ENCODE data around the gene TNXB. TPM values are rescaled to one million over a fixed set of nuclear protein-coding genes. Genes with fewer than 3 reads are reported as not detected.

The TNXB gene
- total and polyA plus RNA-seq, 2 donors (not counting 3 experiments of a cell fraction or from before 2014, with no cell fraction given) = 0.47 to 2.7 TPM

GRCh38 chr6:32116674-32117073 lies 7.5 kb upstream of the TNXB start:
- Histone ChIP-seq H3K4me1 (ENCODE audit: control insufficient read depth, extremely low read depth, insufficient read depth, low read length) (no peaks in the 10 kb centered on the region), H3K79me2 (ENCODE audit: control insufficient read depth, insufficient read depth, low read length) (no peaks in the 10 kb centered on the region), H3K36me3 (ENCODE audit: control insufficient read depth in 2 of 2, extremely low read depth in 1 of 2, insufficient read depth in 2 of 2, low read length in 2 of 2) (peaks cover 14 to 49% of the 10 kb centered on the region in 2 experiments), H3K4me3 (replicated peaks in 1 of 3; ENCODE audit: insufficient read depth in 1 of 3, low read depth in 1 of 3, low read length in 3 of 3) (no peak overlapping the region), H4K20me1 (replicated peaks; ENCODE audit: control insufficient read depth, extremely low read depth, insufficient read depth, low read length) (no peaks in the 10 kb centered on the region), H3K9me1 (replicated peaks; ENCODE audit: control insufficient read depth, extremely low read depth, insufficient read depth, low read length) (no peaks in the 10 kb centered on the region), H3K9ac (replicated peaks; ENCODE audit: extremely low read depth, insufficient read depth, low read length) (no peak overlapping the region), H3K9me3 (replicated peaks; ENCODE audit: control insufficient read depth, insufficient read depth, low read length) (no peaks in the 10 kb centered on the region), H2AFZ (ENCODE audit: low read depth, low read length) (no peak overlapping the region), H3K27me3 (ENCODE audit: control insufficient read depth in 2 of 2, insufficient read depth in 2 of 2, low read length in 2 of 2) (no peaks in the 10 kb centered on the region), H3K4me2 (ENCODE audit: insufficient read depth, low read length) (no peak overlapping the region), H3K27ac (ENCODE audit: insufficient read depth, low read depth, low read length) (no peak overlapping the region)
- no TSS peak for BruUV-seq (replicated peaks)
- dilution Hi-C loops (cut with MboI; ENCODE audit: extremely low pct_ligation_motif_present, low sequenced_read_pairs) = no loop called here
- no peak for FAIRE-seq
- TF ChIP-seq CTCF (IDR thresholded peaks at IDR 0.05; ENCODE audit: extremely low read depth in 1 of 2, insufficient read depth in 1 of 2, low read depth in 1 of 2, low read length in 2 of 2) = peak; percentile 27 to 35
- no peak for TF ChIP-seq FOS (IDR thresholded peaks at IDR 0.05; ENCODE audit: borderline replicate concordance, insufficient read depth, low read length)
- POLR2A ChIA-PET = no interaction called here
- DNase-seq (ENCODE audit: low read depth, low spot score) = no peak
- CTCF ChIA-PET = interaction anchor here (0.9 to 2.8 kb wide), 5 partner anchors 11 to 569 kb away, joined by 3 to 24 read pairs (median 4); partner anchors contain the start of genes ATF6B, EGFL8 and NFKBIL1
- intact Hi-C loops (cut with micrococcal nuclease) = loop anchor here (10.0 kb wide), 1 partner anchor 298 kb away; no protein-coding TSS in a partner anchor

- ChIA-PET CTCF (interaction anchor here (0.8 to 1.0 kb wide), 2 partner anchors 77 to 80 kb away, joined by 3 read pairs; partner anchors contain the start of gene GPSM3), POLR2A (no interaction called here)
- TF ChIP-seq EZH2 (IDR thresholded peaks at IDR 0.05; ENCODE audit: borderline replicate concordance, low read depth, low read length, severe bottlenecking) = no peak
- no peak for TF ChIP-seq MAX (IDR thresholded peaks at IDR 0.05; ENCODE audit: insufficient read depth, insufficient read length)
- TF ChIP-seq POLR2AphosphoS5 (IDR thresholded peaks at IDR 0.05; ENCODE audit: insufficient read depth, low read depth, low read length) = no peak
- TF ChIP-seq JUN (IDR thresholded peaks at IDR 0.05; ENCODE audit: borderline replicate concordance, insufficient read depth, insufficient read length, low read depth) = no peak
- no peak for TF ChIP-seq GATA2 (IDR thresholded peaks at IDR 0.05; ENCODE audit: insufficient read depth, insufficient read length, low read depth, low read length)
- TF ChIP-seq CTCF (IDR thresholded peaks at IDR 0.05; ENCODE audit: extremely low read depth in 1 of 2, insufficient read depth in 1 of 2, low read depth in 1 of 2, low read length in 2 of 2) = no peak
- no peak for TF ChIP-seq POLR2A (IDR thresholded peaks at IDR 0.05; ENCODE audit: low read depth, low read length)
- Histone ChIP-seq H3K4me2 (ENCODE audit: insufficient read depth, low read length) (no peak overlapping the region), H3K9ac (replicated peaks; ENCODE audit: extremely low read depth, insufficient read depth, low read length) (no peak overlapping the region), H3K36me3 (ENCODE audit: control insufficient read depth in 2 of 2, extremely low read depth in 1 of 2, insufficient read depth in 2 of 2, low read length in 2 of 2) (peaks cover 14 to 42% of the 10 kb centered on the region in 2 experiments), H3K79me2 (ENCODE audit: control insufficient read depth, insufficient read depth, low read length) (no peaks in the 10 kb centered on the region), H3K27me3 (ENCODE audit: control insufficient read depth in 2 of 2, insufficient read depth in 2 of 2, low read length in 2 of 2) (no peaks in the 10 kb centered on the region), H3K4me3 (replicated peaks in 1 of 3; ENCODE audit: insufficient read depth in 1 of 3, low read depth in 1 of 3, low read length in 3 of 3) (no peak overlapping the region), H4K20me1 (replicated peaks; ENCODE audit: control insufficient read depth, extremely low read depth, insufficient read depth, low read length) (no peaks in the 10 kb centered on the region), H3K4me1 (ENCODE audit: control insufficient read depth, extremely low read depth, insufficient read depth, low read length) (no peaks in the 10 kb centered on the region), H3K9me3 (replicated peaks; ENCODE audit: control insufficient read depth, insufficient read depth, low read length) (no peaks in the 10 kb centered on the region), H2AFZ (ENCODE audit: low read depth, low read length) (no peak overlapping the region), H3K27ac (ENCODE audit: insufficient read depth, low read depth, low read length) (no peak overlapping the region), H3K9me1 (replicated peaks; ENCODE audit: control insufficient read depth, extremely low read depth, insufficient read depth, low read length) (no peaks in the 10 kb centered on the region)
- DNase-seq (ENCODE audit: low read depth, low spot score) (no peak), FAIRE-seq (no peak)
- TSS peak; percentile 49 for BruUV-seq (replicated peaks)
- dilution Hi-C loops (cut with MboI; ENCODE audit: extremely low pct_ligation_motif_present, low sequenced_read_pairs) = no loop called here
- intact Hi-C loops (cut with micrococcal nuclease) = loop anchor here (10.0 kb wide), 1 partner anchor 299 kb away; no protein-coding TSS in a partner anchor
Measured at GRCh38 chr6:32115623-32116022, 6.5 kb upstream of the TNXB start.

All from endothelial cell of umbilical vein (primary cell).